22Rv1 (cell line): ENCODE results near the gene CREB5.

Experiments used
- CTCF ChIP-seq: fragments of 450-650 bp; IDR thresholded peaks from 2 replicates; pipeline ENCODE4 v1.5.1; 2017; ENCODE audit warnings: mild to moderate bottlenecking
- ZFX ChIP-seq: fragments of 450-650 bp; IDR thresholded peaks from 2 replicates; pipeline ENCODE4 v1.6.1; 2017; ENCODE audit warnings: antibody characterized with exemption, borderline replicate concordance

GRCh38 chr7:28479507-28479947 lies 67.2 kb downstream of the CREB5 start:
- no peak for TF ChIP-seq CTCF
- no peak for TF ChIP-seq ZFX
